HCT116 (cell line): ENCODE results near the gene DTNB. TPM values are rescaled to one million over a fixed set of nuclear protein-coding genes. Genes with fewer than 3 reads are reported as not detected.

Experiments
- ATAC-seq: fragments of 200-7000 bp; cut with Tn5 transposase; 2 replicates; pipeline ENCODE4 v1.9.1; 2020; ENCODE audit warnings: mild to moderate bottlenecking, moderate library complexity
- BruUV-seq: library from RNA; stranded (reverse); fragments of 400-500 nt; replicated peaks from 2 replicates; lab custom pipeline; 2021; lab: Mats Ljungman, UMichigan
- CTCF ChIA-PET: fragments of 300-600 bp; sonication (Branson Sonifier 250); formaldehyde crosslinking; loops from one replicate; lab custom pipeline; 2021; ENCODE audit warnings: antibody characterized with exemption; lab: Charles Lee
- POLR2A ChIA-PET: fragments of 300-600, 350-600 bp; sonication (Branson Sonifier 250); formaldehyde crosslinking; loops from one replicate; lab custom pipeline; 2021; ENCODE audit warnings: antibody characterized with exemption; lab: Charles Lee
- RAD21 ChIA-PET, 2 experiments: fragments of 300-600 bp; sonication (Branson Sonifier 250); formaldehyde crosslinking; loops; one replicate each; lab custom pipeline; 2023; ENCODE audit warnings: low total read pairs in 2 of 2; ENCODE audit not compliant: uncharacterized antibody in 2 of 2, unreplicated experiment in 2 of 2, low non-redundant PET in 1 of 2; lab: Charles Lee
- DNase-seq: peaks from one replicate; pipeline ENCODE4 v3.0.0-alpha.2; 2010; ENCODE audit warnings: low read depth, low spot score
- H2AFZ ChIP-seq: fragments of 200-600 bp; shearing (Covaris generic), sonication (generic); 2 replicates; pipeline ENCODE4 v1.6.1; 2017; ENCODE audit warnings: low read depth, mixed run types, mixed read lengths, antibody characterized with exemption, low read length; ENCODE audit not compliant: poor library complexity, severe bottlenecking
- H3K27ac ChIP-seq: 2 replicates; pipeline ENCODE4 v1.5.1; 2012; ENCODE audit warnings: low read depth, low read length
- H3K27me3 ChIP-seq: fragments of 200-600 bp; sonication (generic); 2 replicates; pipeline ENCODE4 v1.6.1; 2016; ENCODE audit warnings: mixed run types, low read length, mixed read lengths; ENCODE audit not compliant: insufficient read depth
- H3K36me3 ChIP-seq, 2 experiments: fragments of 200-500 bp in 1 of 2; fragments of 200-600 bp in 1 of 2; sonication (Bioruptor generic) in 1 of 2; sonication (generic) in 1 of 2; 2 replicates each; pipeline versions ENCODE4 v1.5.1 to v1.6.1; 2014 to 2016; ENCODE audit warnings: low read length in 2 of 2, inconsistent platforms in 1 of 2, mixed read lengths in 1 of 2, mixed run types in 1 of 2; ENCODE audit not compliant: insufficient read depth in 2 of 2, control insufficient read depth in 1 of 2
- H3K4me1 ChIP-seq, 2 experiments: fragments of 200-600 bp in 1 of 2; sonication (generic) in 1 of 2; 2 replicates each; pipeline versions ENCODE4 v1.5.1 to v1.6.1; 2012 to 2017; ENCODE audit warnings: low read length in 2 of 2, inconsistent platforms in 1 of 2, mild to moderate bottlenecking in 1 of 2, mixed read lengths in 1 of 2, mixed run types in 1 of 2, moderate library complexity in 1 of 2; ENCODE audit not compliant: insufficient read depth in 2 of 2, control insufficient read depth in 1 of 2
- H3K4me2 ChIP-seq: fragments of 200-600 bp; sonication (generic); 2 replicates; pipeline ENCODE4 v1.6.1; 2017; ENCODE audit warnings: mixed run types, low read length, mixed read lengths
- H3K4me3 ChIP-seq, 2 experiments: fragments of 200-600 bp in 1 of 2; sonication (generic) in 1 of 2; replicated peaks in 1 of 2; 2 replicates each; pipeline ENCODE4 v1.5.1; 2011 to 2016; ENCODE audit warnings: low read length in 2 of 2, control low read depth in 1 of 2, low read depth in 1 of 2, mild to moderate bottlenecking in 1 of 2, mixed read lengths in 1 of 2, mixed run types in 1 of 2
- H3K79me2 ChIP-seq: fragments of 200-600 bp; sonication (generic); 2 replicates; pipeline ENCODE4 v1.6.1; 2017; ENCODE audit warnings: mild to moderate bottlenecking, mixed run types, low read length, moderate library complexity, mixed read lengths; ENCODE audit not compliant: insufficient read depth
- H3K9ac ChIP-seq: fragments of 200-600 bp; sonication (generic); 2 replicates; pipeline ENCODE4 v1.6.1; 2016; ENCODE audit warnings: low read length, mixed read lengths
- H3K9me2 ChIP-seq: fragments of 200-600 bp; sonication (generic), shearing (Covaris generic); 2 replicates; pipeline ENCODE4 v1.6.1; 2017; ENCODE audit warnings: mixed run types, mild to moderate bottlenecking, moderate library complexity; ENCODE audit not compliant: insufficient read depth
- H3K9me3 ChIP-seq, 2 experiments: fragments of 200-500 bp in 1 of 2; fragments of 200-600 bp in 1 of 2; sonication (Bioruptor generic) in 1 of 2; sonication (generic) in 1 of 2; 2 replicates each; pipeline ENCODE4 v1.6.1; 2014 to 2017; ENCODE audit warnings: low read length in 2 of 2, mixed read lengths in 2 of 2, inconsistent platforms in 1 of 2, low read depth in 1 of 2, mild to moderate bottlenecking in 1 of 2, mixed run types in 1 of 2, moderate library complexity in 1 of 2; ENCODE audit not compliant: control insufficient read depth in 1 of 2, insufficient read depth in 1 of 2
- H4K20me1 ChIP-seq: fragments of 200-600 bp; sonication (generic), shearing (Covaris generic); 2 replicates; pipeline ENCODE4 v1.6.1; 2017; ENCODE audit warnings: mixed run types, mild to moderate bottlenecking, moderate library complexity; ENCODE audit not compliant: insufficient read depth
- ELF1 ChIP-seq: IDR thresholded peaks from 2 replicates; pipeline ENCODE4 v1.6.1; 2012; ENCODE audit warnings: low read depth, borderline replicate concordance
- EZH2phosphoT487 ChIP-seq: fragments of 200-600 bp; IDR thresholded peaks from 2 replicates; pipeline ENCODE4 v1.6.1; 2018; ENCODE audit warnings: antibody characterized with exemption, borderline replicate concordance
- FOSL1 ChIP-seq: IDR thresholded peaks from 2 replicates; pipeline ENCODE4 v1.6.1; 2012; ENCODE audit warnings: low read depth
- JUND ChIP-seq: IDR thresholded peaks from 2 replicates; pipeline ENCODE4 v1.6.1; 2012
- POLR2A ChIP-seq: IDR thresholded peaks from 2 replicates; pipeline ENCODE4 v1.7.0; 2011; ENCODE audit warnings: borderline replicate concordance; ENCODE audit not compliant: insufficient read depth, insufficient read length; ENCODE audit errors: extremely low read depth
- POLR2AphosphoS5 ChIP-seq: IDR thresholded peaks from 2 replicates; pipeline ENCODE4 v1.6.1; 2011; ENCODE audit warnings: mild to moderate bottlenecking, low read depth, low read length, moderate library complexity
- TCF7L2 ChIP-seq: IDR thresholded peaks from 2 replicates; pipeline ENCODE4 v1.7.0; 2011; ENCODE audit warnings: borderline replicate concordance, inconsistent platforms; ENCODE audit not compliant: insufficient read depth, insufficient read length; ENCODE audit errors: extremely low read depth
- ZFX ChIP-seq: fragments of 450-650 bp; IDR thresholded peaks from 2 replicates; pipeline ENCODE4 v1.6.1; 2017
- ZNF274 ChIP-seq: fragments of 200-500 bp; sonication (Bioruptor generic); IDR thresholded peaks from 2 replicates; pipeline ENCODE4 v1.6.1; 2014; ENCODE audit warnings: mild to moderate bottlenecking, low read depth, low read length, inconsistent platforms
- intact Hi-C: fragments of 100-400 bp; cut with micrococcal nuclease; formaldehyde crosslinking; loops from 2 replicates; pipeline ENCODE4 v1.10.0; 2022
- total RNA-seq: library from RNA; stranded (reverse); gene quantifications from one replicate; pipeline ENCODE4 v1.2.1, GENCODE V29; 2021; ENCODE audit not compliant: unreplicated experiment
- TF ChIP-seq, protein P1 (sequence below): IDR thresholded peaks from 2 replicates; pipeline ENCODE4 v1.6.1; 2012
- TF ChIP-seq, protein P2 (sequence below): IDR thresholded peaks from 2 replicates; pipeline ENCODE4 v1.6.1; 2012

The DTNB gene
- total RNA-seq, 1 experiment from 2014 or later = 30.2 TPM

DNA sequence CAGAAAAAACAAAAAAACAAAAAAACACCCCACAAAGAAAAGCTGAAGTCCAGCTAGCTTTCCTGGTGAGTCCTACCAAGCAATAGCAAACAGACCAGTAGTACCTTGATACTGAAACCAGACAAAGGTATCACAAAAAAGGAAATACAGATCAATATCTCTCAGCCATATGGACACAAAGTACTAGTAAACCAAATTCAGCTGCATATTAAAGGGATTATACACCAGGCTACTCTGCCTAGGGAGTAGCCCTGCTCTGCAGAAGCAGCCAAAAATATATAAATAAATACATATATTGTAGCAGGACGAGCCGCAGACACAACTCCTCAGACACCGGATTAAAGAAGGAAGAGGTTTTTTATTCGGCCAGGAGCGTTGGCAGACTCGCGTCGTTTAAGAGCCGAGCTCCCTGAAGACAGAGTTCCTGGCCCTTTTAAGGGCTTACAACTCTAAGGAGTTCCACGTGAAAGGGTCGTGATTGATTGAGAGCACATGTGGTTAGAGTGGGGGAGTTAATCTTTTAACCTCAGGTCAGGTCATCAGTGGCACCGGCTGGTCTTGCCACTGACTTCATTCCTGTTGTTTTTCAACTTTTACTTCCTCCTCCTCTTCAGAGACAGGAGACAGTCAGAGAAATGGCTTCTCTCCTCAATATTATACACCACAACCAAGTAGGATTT lies 38.4 kb upstream of the DTNB start (continued):
- no peak for TF ChIP-seq TCF7L2
- TF ChIP-seq POLR2AphosphoS5 = no peak
- TF ChIP-seq ZFX = no peak

DNA sequence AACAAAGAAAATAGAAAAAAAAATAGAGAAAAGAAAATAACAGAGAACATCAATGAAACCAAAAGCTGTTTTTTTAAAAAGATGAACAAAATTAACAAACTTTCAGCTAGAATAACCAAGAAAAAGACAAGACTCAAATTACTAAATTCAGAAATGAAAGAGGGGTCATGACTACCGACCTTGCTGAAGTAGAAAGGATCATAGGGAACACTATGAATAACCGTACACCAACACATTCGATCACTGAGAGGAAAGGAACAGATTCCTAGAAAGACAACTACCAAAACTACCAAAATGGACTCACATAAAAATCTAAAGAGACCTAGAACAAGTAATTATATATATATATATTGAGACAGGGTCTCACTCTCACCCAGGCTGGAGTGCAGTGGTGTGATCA lies 37.4 kb upstream of the DTNB start:
- intact Hi-C loops = no loop called here
- DNase-seq (no peak), ATAC-seq (no peak)
- Histone ChIP-seq H2AFZ (no peak overlapping the region), H3K9ac (no peak overlapping the region), H3K9me3 (no peaks in the 10 kb centered on the region), H3K4me1 (no peaks in the 10 kb centered on the region), H3K9me2 (no peaks in the 10 kb centered on the region), H3K36me3 (no peaks in the 10 kb centered on the region)
- RAD21 ChIA-PET = no interaction called here
- POLR2A ChIA-PET = no interaction called here
- no TSS peak for BruUV-seq
- CTCF ChIA-PET = interaction anchor here (0.6 to 1.8 kb wide), 2 partner anchors 10 to 357 kb away, joined by 3 to 9 read pairs; no protein-coding TSS in a partner anchor
- no peak for TF ChIP-seq POLR2A
- no peak for TF ChIP-seq ELF1
- no peak for TF ChIP-seq JUND
- no peak for TF ChIP-seq EZH2phosphoT487
- TF ChIP-seq FOSL1 = no peak
- no peak for TF ChIP-seq ZFX
- TF ChIP-seq, protein P1, sequence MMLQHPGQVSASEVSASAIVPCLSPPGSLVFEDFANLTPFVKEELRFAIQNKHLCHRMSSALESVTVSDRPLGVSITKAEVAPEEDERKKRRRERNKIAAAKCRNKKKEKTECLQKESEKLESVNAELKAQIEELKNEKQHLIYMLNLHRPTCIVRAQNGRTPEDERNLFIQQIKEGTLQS = no peak
- TF ChIP-seq, protein P2, sequence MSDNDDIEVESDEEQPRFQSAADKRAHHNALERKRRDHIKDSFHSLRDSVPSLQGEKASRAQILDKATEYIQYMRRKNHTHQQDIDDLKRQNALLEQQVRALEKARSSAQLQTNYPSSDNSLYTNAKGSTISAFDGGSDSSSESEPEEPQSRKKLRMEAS = no peak
- TF ChIP-seq ZNF274 = no peak
- TF ChIP-seq, all 23 proteins: peak for 0
- Histone ChIP-seq H3K27me3 (no peaks in the 10 kb centered on the region), H3K27ac (no peak overlapping the region), H3K79me2 (no peaks in the 10 kb centered on the region), H3K4me3 (no peak overlapping the region), H3K4me2 (no peak overlapping the region), H4K20me1 (no peaks in the 10 kb centered on the region)
